ENCODE data around the gene CRAMP1.

CRAMP1 gene

GRCh38 chr16:1726661-1727502 lies 114.7 kb downstream of the CRAMP1 start:
- no peak overlapping the region for H3K4me3 ChIP-seq (ENCODE audit: low read length)
- TF ChIP-seq CTCF (conservative IDR thresholded peaks at IDR 0.05; ENCODE audit: low read depth, low read length), result no peak

More at GRCh38 chr16:1726661-1727502, 114.7 kb downstream of the CRAMP1 start:
- no peak for DNase-seq (ENCODE audit: low read depth)

Data from retinal pigment epithelial cell (primary cell).